ENCODE results near the gene NFIC. TPM values are rescaled to one million over a fixed set of nuclear protein-coding genes. Genes with fewer than 3 reads are reported as not detected.

Gene NFIC
- total RNA-seq, 4 donors from 2014 or later: 76.2 to 183 (median 132) TPM

DNA sequence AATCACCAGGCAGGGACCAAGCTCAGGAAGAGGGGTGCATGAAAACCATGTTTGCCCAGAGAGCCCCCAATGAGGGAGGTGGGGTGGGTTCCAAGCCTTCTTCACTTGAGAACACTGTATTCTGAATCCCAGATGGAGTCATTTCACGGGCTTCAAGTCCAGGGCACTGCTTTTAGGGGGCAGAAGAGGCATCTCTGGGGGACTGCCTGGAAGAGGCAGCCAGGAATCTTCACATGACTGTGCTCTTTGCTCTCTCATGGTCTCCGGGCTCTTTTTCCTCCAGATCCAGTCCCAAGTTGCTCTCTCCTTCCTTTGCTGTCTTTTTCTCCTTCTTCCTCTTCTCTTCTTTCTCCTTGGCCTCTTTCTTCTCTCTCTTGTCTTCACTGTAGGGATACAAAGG is 108.2 kb downstream of the NFIC start:
- no peaks in the 10 kb centered on the region for H3K36me3 ChIP-seq
- no peaks in the 10 kb centered on the region for H3K27me3 ChIP-seq
- DNase-seq: no peak
- H3K4me3 ChIP-seq (replicated peaks in 1 of 3): no peak overlapping the region
- no peaks in the 10 kb centered on the region for H3K9me3 ChIP-seq
- TF ChIP-seq, protein P1, sequence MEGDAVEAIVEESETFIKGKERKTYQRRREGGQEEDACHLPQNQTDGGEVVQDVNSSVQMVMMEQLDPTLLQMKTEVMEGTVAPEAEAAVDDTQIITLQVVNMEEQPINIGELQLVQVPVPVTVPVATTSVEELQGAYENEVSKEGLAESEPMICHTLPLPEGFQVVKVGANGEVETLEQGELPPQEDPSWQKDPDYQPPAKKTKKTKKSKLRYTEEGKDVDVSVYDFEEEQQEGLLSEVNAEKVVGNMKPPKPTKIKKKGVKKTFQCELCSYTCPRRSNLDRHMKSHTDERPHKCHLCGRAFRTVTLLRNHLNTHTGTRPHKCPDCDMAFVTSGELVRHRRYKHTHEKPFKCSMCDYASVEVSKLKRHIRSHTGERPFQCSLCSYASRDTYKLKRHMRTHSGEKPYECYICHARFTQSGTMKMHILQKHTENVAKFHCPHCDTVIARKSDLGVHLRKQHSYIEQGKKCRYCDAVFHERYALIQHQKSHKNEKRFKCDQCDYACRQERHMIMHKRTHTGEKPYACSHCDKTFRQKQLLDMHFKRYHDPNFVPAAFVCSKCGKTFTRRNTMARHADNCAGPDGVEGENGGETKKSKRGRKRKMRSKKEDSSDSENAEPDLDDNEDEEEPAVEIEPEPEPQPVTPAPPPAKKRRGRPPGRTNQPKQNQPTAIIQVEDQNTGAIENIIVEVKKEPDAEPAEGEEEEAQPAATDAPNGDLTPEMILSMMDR (IDR thresholded peaks at IDR 0.05): no peak
- TF ChIP-seq POLR2A (IDR thresholded peaks at IDR 0.05): no peak
- intact Hi-C loops (cut with DNase I): loop anchor here (5.0 kb wide), 1 partner anchor 47 kb away; no protein-coding TSS in a partner anchor
- no peak overlapping the region for H3K27ac ChIP-seq
- WGBS, 2 donors: 70 to 72% methylated on average over 2 of the region's 2 CpGs
- peaks cover 0 to 3% of the 10 kb centered on the region in 2 donors for H3K4me1 ChIP-seq

DNA sequence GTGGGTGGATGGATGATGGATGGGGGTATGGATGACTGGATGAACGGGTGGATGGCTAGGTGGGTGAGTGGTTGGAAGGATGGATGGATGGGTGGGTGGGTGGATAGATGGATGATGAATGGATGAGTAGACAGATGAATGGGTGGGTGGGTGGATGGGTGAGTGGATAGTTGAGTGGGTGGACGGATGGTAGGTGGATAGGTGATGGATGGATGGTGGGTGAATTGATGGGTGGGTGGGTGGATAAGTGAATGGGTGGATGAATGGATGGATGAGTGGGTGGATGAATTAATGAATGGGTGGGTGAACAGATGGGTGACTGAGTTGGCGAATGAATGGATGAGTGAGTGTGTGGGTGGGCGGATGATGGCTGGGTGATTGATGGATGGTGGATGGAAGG is 109.1 kb downstream of the NFIC start:
- 85% methylated on average over 4 of the region's 4 CpGs for WGBS, 2 donors
- H3K4me3 ChIP-seq (replicated peaks in 1 of 3): no peak overlapping the region
- no peak for DNase-seq
- intact Hi-C loops (cut with DNase I): no loop called here
- H3K27ac ChIP-seq: no peak overlapping the region
- peaks cover 0 to 3% of the 10 kb centered on the region in 2 donors for H3K4me1 ChIP-seq
- no peaks in the 10 kb centered on the region for H3K9me3 ChIP-seq
- no peaks in the 10 kb centered on the region for H3K27me3 ChIP-seq
- TF ChIP-seq, protein P1 (IDR thresholded peaks at IDR 0.05): no peak
- no peak for TF ChIP-seq POLR2A (IDR thresholded peaks at IDR 0.05)
- no peaks in the 10 kb centered on the region for H3K36me3 ChIP-seq

DNA sequence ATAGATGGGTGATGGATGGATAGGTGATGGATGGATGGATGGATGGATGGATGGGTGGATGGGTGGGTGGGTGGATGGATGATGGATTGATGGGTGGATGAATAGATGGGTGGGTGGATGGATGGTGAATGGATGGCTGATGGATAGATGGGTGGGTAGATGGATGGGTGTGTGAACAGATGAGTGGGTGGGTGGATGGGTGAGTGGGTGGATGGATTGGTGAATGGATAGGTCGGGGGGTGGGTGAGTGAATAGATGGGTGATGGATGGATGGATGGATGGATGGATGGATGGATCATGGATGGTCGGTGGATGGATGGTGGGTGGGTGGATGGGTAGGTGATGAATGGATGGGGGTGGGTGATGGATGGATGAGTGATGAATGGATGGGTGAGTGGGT is 110.4 kb downstream of the NFIC start:
- no peaks in the 10 kb centered on the region for H3K27me3 ChIP-seq
- no peak overlapping the region for H3K4me3 ChIP-seq (replicated peaks in 1 of 3)
- TF ChIP-seq, protein P1 (IDR thresholded peaks at IDR 0.05): no peak
- no peak for TF ChIP-seq POLR2A (IDR thresholded peaks at IDR 0.05)
- H3K36me3 ChIP-seq: no peaks in the 10 kb centered on the region
- H3K27ac ChIP-seq: no peak overlapping the region
- H3K9me3 ChIP-seq: no peaks in the 10 kb centered on the region
- peaks cover 0 to 3% of the 10 kb centered on the region in 2 donors for H3K4me1 ChIP-seq
- intact Hi-C loops (cut with DNase I): no loop called here
- 86 to 87% methylated on average over 2 of the region's 2 CpGs for WGBS, 2 donors
- no peak for DNase-seq

DNA sequence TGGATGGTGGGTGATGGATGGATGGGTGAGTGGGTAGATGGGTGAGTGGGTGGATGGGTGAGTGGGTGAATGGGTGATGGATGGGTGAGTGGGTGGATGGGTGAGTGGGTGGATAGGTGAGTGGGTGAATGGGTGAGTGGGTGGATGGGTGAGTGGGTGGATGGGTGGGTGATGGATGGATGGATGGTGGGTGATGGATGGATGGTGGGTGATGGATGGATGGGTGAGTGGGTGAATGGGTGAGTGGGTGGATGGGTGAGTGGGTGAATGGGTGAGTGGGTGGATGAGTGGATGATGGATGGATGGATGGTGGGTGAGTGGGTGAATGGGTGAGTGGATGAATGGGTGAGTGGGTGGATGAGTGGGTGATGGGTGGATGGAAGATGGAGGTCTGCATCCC is 111.1 kb downstream of the NFIC start:
- TF ChIP-seq POLR2A (IDR thresholded peaks at IDR 0.05): no peak
- TF ChIP-seq, protein P1 (IDR thresholded peaks at IDR 0.05): no peak
- intact Hi-C loops (cut with DNase I): no loop called here

DNA sequence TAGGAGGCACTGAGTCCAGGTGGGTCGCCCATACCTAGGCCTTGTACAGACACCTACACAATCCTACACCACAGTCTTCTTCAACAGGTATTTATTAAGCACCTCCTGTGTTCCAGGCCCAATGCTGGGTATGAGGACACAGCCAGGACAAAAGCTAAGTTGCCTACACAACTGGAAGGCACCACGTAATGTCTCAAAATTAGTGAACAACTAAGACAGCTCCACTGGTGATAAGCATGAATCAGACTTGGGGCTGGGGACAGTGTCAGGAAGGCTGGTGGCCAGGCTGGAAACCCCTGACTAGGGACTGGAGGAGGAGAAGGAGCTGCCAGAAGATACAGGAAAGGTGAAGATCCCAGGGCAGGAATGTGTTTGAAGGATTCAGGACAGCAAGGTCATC is 111.6 kb downstream of the NFIC start:
- no peak for DNase-seq
- intact Hi-C loops (cut with DNase I): no loop called here
- H3K27me3 ChIP-seq: no peaks in the 10 kb centered on the region
- no peak overlapping the region for H3K4me3 ChIP-seq (replicated peaks in 1 of 3)
- TF ChIP-seq, protein P1 (IDR thresholded peaks at IDR 0.05): no peak
- no peak for TF ChIP-seq POLR2A (IDR thresholded peaks at IDR 0.05)
- H3K9me3 ChIP-seq: no peaks in the 10 kb centered on the region
- H3K27ac ChIP-seq: no peak overlapping the region
- H3K36me3 ChIP-seq: no peaks in the 10 kb centered on the region
- 95 to 97% methylated on average over 2 of the region's 2 CpGs for WGBS, 2 donors
- no peaks in the 10 kb centered on the region for H3K4me1 ChIP-seq

More for the DNA sequence above, 111.1 kb downstream of the NFIC start:
- Histone ChIP-seq H3K27ac (no peak overlapping the region), H3K4me1 (no peaks in the 10 kb centered on the region), H3K4me3 (replicated peaks in 1 of 3) (no peak overlapping the region), H3K27me3 (no peaks in the 10 kb centered on the region), H3K36me3 (no peaks in the 10 kb centered on the region), H3K9me3 (no peaks in the 10 kb centered on the region)
- no peak for DNase-seq
